Erythroblast (primary cell): ENCODE results near the gene KCNH2.

Experiments
- DNase-seq, 2 experiments: peaks; one replicate each; lab custom pipeline; 2025; lab: John Stamatoyannopoulos, UW
- GATA1 ChIP-seq: IDR thresholded peaks from 2 replicates; pipeline ENCODE4 v1.6.1; 2011; ENCODE audit warnings: low read depth, mild to moderate bottlenecking, control low read depth, low read length, moderate library complexity
- POLR2A ChIP-seq: IDR thresholded peaks from 2 replicates; pipeline ENCODE4 v1.6.1; 2011; ENCODE audit warnings: mild to moderate bottlenecking, low read length

Gene KCNH2

GRCh38 chr7:150957133-150958020 is 20.7 kb downstream of the KCNH2 start:
- TF ChIP-seq POLR2A (no peak), GATA1 (no peak)
- no peak for DNase-seq

GRCh38 chr7:150956395-150957132 is 21.6 kb downstream of the KCNH2 start:
- DNase-seq: peak in 1 of 2 experiments; percentile 55
- TF ChIP-seq GATA1: no peak
- TF ChIP-seq POLR2A: no peak

- peak; percentile 96 to 97 for DNase-seq
- no peak for TF ChIP-seq GATA1
- TF ChIP-seq POLR2A: peak; percentile 96
These were observed 22.4 kb downstream of the KCNH2 start for GRCh38 chr7:150955519-150956394.

- TF ChIP-seq POLR2A (no peak), GATA1 (no peak)
- no peak for DNase-seq
These were observed 23.1 kb downstream of the KCNH2 start for GRCh38 chr7:150954986-150955518.

GRCh38 chr7:150954201-150954985 is 23.7 kb downstream of the KCNH2 start:
- DNase-seq: peak; percentile 48 to 58
- no peak for TF ChIP-seq GATA1

DNA sequence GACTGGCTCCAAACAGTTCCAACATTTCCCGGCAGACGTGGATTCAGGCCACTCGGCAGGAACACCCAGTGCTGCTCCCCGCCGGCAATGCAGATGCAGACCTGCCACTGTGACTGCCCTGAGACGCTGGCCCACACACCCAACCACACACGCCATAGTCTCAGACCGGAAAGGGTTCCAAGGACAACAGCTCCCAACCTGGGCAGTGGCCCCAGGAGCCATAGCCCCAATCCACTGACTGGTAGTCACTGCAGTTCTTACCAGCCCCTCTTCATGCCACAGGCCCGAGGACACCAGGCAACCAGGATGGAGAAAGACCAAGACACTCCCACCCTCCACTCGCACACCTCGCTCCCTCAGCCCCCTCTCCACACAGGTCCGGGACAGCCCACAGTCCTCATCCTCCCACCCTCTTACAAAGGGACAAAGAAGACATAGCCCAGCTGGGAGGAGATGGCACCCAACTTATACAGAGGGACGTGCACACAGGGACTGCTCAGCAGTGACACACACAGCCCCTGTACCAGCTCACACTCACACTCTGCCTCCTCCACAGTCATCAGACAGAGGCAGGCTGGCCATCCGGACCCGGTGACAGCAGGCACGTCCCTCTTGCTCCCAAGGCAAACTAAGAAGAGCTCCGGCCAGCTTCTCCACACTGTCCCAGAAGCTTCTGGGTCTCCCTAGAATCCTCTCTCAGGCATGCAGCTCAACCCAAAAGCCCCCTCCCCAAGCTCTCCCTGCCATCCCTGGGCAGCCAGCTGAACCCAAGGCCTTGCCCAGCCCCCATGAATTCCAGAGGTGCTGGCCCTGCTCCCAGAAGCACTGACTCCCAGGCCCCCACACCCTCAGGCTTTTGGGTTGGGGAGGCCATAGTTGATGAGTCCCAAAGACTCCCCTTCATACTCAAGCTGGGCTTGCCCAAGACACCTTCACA is 24.8 kb downstream of the KCNH2 start:
- peak in 1 of 2 experiments; percentile 54 for DNase-seq
- TF ChIP-seq GATA1: no peak
- TF ChIP-seq POLR2A: peak; percentile 13

GRCh38 chr7:150952331-150953050 is 25.6 kb downstream of the KCNH2 start:
- DNase-seq: no peak
- TF ChIP-seq POLR2A (no peak), GATA1 (no peak)

GRCh38 chr7:150951521-150951920 is 26.6 kb downstream of the KCNH2 start:
- TF ChIP-seq POLR2A: peak; percentile 14
- TF ChIP-seq GATA1: no peak

DNA sequence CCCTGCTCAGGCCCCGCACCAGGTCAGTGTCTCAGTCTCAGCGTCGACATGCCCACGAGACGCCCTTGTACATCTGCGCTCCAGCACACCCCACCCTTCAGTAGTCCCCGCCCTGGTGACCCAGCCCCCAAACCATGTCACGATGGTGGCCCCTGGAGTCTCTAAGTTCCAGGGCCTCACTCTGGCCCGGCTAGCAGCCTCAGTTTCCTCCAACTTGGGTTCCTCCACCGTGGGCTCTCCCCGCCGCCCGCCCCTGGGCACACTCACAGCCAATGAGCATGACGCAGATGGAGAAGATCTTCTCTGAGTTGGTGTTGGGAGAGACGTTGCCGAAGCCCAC is 27.0 kb downstream of the KCNH2 start:
- DNase-seq: peak; percentile 29 to 41
- TF ChIP-seq GATA1 (no peak), POLR2A (no peak)

More at GRCh38 chr7:150951521-150951920, 26.6 kb downstream of the KCNH2 start:
- peak in 1 of 2 experiments; percentile 51 for DNase-seq

GRCh38 chr7:150950496-150951180 is 27.5 kb downstream of the KCNH2 start:
- TF ChIP-seq POLR2A (no peak), GATA1 (no peak)
- DNase-seq: no peak
